HUES6 (cell line): Measurements from ENCODE around the gene KCNT2.
"Not testable (repeated sequence)": the region's sequence is repeated elsewhere in the genome, so short reads cannot be mapped to it uniquely, and the experiment has no call there.

Experiments
- H3K27ac ChIP-seq: 2 replicates; pipeline ENCODE4 v1.7.0; 2013; ENCODE audit warnings: low read depth, mild to moderate bottlenecking, low read length, inconsistent platforms
- H3K27me3 ChIP-seq: 2 replicates; pipeline ENCODE4 v1.6.1; 2013; ENCODE audit warnings: low read length; ENCODE audit not compliant: control insufficient read depth, insufficient read depth
- H3K36me3 ChIP-seq: 2 replicates; pipeline ENCODE4 v1.6.1; 2013; ENCODE audit warnings: low read length; ENCODE audit not compliant: control insufficient read depth, insufficient read depth
- H3K4me1 ChIP-seq: 2 replicates; pipeline ENCODE4 v1.6.1; 2013; ENCODE audit warnings: low read length; ENCODE audit not compliant: control insufficient read depth, insufficient read depth
- H3K4me3 ChIP-seq: 2 replicates; pipeline ENCODE4 v1.5.1; 2013; ENCODE audit warnings: low read depth, low read length
- H3K9ac ChIP-seq: one replicate; pipeline ENCODE4 v1.6.1; 2013; ENCODE audit warnings: mild to moderate bottlenecking, low read length
- H3K9me3 ChIP-seq: 2 replicates; pipeline ENCODE4 v1.6.1; 2013; ENCODE audit warnings: low read depth, low read length; ENCODE audit not compliant: control insufficient read depth, insufficient read depth

KCNT2 gene

DNA sequence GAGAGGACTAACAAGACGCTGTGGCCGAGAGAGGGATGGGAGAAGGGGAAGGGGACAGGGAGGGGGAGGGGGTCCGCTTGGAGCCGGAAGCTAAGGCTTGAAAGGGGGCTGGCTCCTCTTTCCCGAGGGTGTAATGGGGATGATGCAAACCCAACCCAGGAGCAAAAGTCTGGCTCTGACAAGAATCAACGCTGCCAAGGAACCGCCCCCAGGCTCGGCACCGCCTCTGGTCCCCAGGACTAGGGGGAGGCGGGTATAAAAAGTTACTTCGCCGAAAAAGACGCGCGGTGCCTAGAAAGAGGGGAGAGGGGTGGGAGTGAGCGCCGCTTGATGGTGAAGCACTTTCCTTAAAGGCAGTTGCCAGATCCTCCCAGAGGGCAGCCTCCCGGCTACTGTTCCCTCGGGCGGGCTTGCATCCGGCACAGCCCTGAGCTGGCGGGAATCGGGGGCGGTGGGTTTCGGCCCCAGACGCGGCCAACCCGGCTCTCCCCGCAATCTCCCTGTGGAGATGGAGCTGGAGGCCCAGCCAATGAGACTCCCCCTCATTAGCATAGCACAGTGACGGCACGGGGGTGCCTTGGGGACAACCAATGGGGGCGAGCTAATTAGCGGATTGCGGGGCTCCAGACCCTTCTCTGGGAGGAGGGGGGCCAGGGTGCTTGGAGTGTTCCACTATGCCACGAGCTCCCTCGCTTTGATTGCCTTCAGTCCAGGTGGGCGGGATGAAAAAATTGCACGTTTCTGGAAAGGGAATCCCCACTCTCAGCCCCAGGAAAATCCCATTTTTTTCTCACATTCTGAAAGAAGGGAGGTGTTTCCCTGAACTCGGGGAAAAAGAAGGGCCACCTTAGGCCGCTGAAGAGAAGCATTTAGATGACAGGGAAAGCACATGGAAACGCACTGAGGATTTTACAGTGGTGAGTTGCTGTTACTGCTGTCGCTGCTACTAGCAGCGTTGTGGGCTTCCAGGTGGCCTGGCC, at the start of gene KCNT2:
Gene KCNT2 (minus strand): TSS at position 51 of the 980 bp plus-strand sequence. CDS start 131 bp downstream, outside the sequence.
- Histone ChIP-seq H3K27ac (peak within 1 kb of the TSS; percentile 43), H3K4me1 (peaks cover 32% of the 10 kb centered on the region), H3K36me3 (no peaks in the 10 kb centered on the region), H3K4me3 (peak within 1 kb of the TSS; percentile 99), H3K9me3 (no peaks in the 10 kb centered on the region), H3K9ac (peak within 1 kb of the TSS; percentile 91), H3K27me3 (no peaks in the 10 kb centered on the region)

DNA sequence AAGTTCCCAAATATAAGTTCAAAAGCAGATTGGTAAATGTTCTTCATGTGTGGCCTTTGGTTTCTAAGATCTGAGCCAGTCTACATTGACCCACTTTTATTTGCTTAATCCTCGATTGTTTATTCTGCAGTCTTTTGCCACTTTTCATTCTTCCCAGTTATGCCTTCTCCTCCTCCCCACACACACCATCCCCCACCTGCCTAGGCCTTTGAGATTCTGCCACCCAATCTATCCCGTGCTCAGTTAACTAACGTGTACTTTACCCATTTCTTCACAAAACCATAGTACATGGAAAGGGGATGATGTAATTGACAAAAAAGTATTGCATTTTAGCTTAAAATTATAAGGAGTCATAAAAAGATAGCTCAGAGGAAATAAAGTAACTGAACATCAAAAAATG, 47.3 kb upstream of the KCNT2 start:
- H3K36me3 ChIP-seq: no peaks in the 10 kb centered on the region
- no peak overlapping the region for H3K4me3 ChIP-seq

DNA sequence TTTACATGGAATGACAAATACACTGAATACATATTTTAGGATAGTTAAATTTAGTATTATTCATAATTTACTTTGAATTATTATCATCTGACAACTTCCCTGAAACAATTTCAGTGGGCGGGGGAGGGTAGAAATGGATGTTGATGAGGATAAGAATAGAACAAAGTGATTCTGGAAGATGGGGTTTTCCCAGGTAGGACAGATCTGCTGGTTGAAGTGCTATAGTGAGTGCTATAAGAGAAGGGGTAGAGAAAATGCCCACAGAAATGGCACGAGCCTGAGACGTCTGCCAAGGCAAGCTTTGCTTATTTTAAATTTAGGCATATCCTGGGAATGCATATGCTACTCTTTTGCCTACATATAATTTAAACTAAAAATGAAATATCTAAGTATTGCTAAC, 46.8 kb upstream of the KCNT2 start:
- Histone ChIP-seq H3K4me3 (no peak overlapping the region), H3K27ac (no peak overlapping the region), H3K9ac (no peak overlapping the region), H3K9me3 (no peaks in the 10 kb centered on the region), H3K27me3 (no peaks in the 10 kb centered on the region), H3K36me3 (no peaks in the 10 kb centered on the region), H3K4me1 (no peaks in the 10 kb centered on the region)

More for the DNA sequence above, 47.3 kb upstream of the KCNT2 start:
- H3K27me3 ChIP-seq: no peaks in the 10 kb centered on the region
- no peak overlapping the region for H3K27ac ChIP-seq
- no peaks in the 10 kb centered on the region for H3K4me1 ChIP-seq
- no peaks in the 10 kb centered on the region for H3K9me3 ChIP-seq
- no peak overlapping the region for H3K9ac ChIP-seq

DNA sequence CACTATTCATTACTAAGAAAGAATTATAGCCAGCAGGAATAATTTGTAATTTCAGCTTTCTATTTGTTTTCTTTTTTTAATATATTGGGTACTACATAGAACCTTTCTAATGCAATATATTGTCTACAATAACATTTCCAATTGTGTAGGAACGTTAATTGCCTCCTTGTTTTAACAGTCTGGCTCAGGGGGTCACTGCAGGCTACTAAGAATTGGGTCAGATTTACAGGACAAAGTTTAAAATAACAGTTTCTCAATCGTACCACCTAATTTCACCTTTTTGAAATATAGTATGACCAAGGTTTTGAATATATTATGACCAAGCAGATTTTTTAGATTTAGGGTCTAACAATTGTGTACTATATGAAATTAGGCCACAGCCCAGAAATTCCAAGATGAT, 46.0 kb upstream of the KCNT2 start:
- H3K4me3 ChIP-seq: no peak overlapping the region
- H3K36me3 ChIP-seq: no peaks in the 10 kb centered on the region
- no peaks in the 10 kb centered on the region for H3K4me1 ChIP-seq
- H3K27me3 ChIP-seq: no peaks in the 10 kb centered on the region
- H3K9ac ChIP-seq: no peak overlapping the region
- no peak overlapping the region for H3K27ac ChIP-seq
- H3K9me3 ChIP-seq: no peaks in the 10 kb centered on the region

DNA sequence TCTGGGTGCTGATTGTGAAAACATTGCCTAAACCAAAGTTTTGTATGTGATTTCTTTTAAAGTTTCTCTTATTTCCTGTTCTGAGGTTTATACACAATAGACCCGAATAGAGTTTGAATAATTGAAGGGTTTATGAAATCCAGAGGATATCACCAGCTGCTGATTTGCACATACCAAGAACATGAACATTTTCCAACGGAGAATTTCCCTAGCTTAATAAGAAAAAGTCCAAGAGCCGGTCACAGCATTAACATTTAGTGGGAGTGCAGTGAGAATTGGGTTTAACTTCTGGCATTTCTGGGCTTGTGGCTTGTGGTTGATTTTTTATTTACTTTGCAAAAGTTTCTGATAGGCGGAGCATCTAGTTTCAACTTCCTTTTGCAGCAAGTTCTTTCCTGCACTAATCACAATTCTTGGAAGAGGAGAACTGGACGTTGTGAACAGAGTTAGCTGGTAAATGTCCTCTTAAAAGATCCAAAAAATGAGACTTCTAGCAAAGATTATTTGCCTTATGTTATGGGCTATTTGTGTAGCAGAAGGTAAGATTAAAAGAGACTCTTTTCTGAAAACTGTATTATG, 43.5 kb upstream of the KCNT2 start, which contains the start of gene CFH:
Gene CFH (plus strand): TSS at position 407 of the 579 bp plus-strand sequence. CDS start 75 bp downstream, at position 482.
- no peak within 1 kb of the TSS for H3K4me3 ChIP-seq
- H3K9me3 ChIP-seq: no peaks in the 10 kb centered on the region
- H3K4me1 ChIP-seq: no peaks in the 10 kb centered on the region
- H3K9ac ChIP-seq: no peak within 1 kb of the TSS
- H3K27me3 ChIP-seq: no peaks in the 10 kb centered on the region
- no peaks in the 10 kb centered on the region for H3K36me3 ChIP-seq
- H3K27ac ChIP-seq: no peak within 1 kb of the TSS

DNA sequence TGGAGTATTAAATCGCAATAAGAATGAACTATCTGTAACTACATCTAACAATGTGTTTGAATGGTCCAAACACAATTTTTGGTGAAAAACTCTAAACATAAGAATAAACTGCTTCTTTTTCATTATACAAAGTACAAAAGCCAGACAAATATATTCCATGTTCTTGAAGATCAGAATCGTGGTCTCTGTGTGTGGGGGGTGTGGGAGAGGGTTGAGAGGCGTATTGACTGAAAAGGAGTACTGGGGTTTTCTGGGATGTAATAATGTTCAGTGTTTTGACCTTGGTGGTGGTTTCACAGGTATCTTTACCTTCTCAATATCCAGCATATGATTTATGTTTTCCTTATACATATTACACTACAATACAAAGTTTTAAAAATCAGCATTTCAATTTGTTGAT, 42.8 kb upstream of the KCNT2 start:
- H3K4me3 ChIP-seq: no peak overlapping the region
- H3K4me1 ChIP-seq: no peaks in the 10 kb centered on the region
- H3K9ac ChIP-seq: no peak overlapping the region
- no peak overlapping the region for H3K27ac ChIP-seq
- H3K27me3 ChIP-seq: no peaks in the 10 kb centered on the region
- no peaks in the 10 kb centered on the region for H3K9me3 ChIP-seq
- H3K36me3 ChIP-seq: no peaks in the 10 kb centered on the region

DNA sequence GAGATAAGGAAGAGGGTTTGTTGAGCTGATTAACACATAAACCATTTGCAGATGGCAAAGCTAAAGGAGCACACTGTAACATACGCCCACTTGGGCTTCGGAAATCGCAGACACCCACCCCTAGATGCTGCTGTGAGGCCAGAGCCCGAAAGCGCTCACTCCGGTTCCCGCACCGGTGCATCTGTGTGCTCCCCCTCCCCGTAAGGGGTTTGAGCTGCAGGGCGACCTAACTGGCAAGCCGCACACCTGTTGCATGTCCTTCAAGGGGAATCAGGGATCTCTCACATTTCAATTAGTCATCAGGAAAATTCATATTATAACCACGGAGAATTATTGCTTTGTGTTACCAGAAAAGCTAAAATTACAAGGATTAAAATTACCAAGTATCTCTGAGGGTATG, 42.2 kb upstream of the KCNT2 start:
- Histone ChIP-seq H3K9ac (no peak overlapping the region), H3K36me3 (no peaks in the 10 kb centered on the region), H3K4me1 (no peaks in the 10 kb centered on the region), H3K27ac (no peak overlapping the region), H3K4me3 (peak overlapping the region; percentile 52), H3K9me3 (no peaks in the 10 kb centered on the region), H3K27me3 (no peaks in the 10 kb centered on the region)

DNA sequence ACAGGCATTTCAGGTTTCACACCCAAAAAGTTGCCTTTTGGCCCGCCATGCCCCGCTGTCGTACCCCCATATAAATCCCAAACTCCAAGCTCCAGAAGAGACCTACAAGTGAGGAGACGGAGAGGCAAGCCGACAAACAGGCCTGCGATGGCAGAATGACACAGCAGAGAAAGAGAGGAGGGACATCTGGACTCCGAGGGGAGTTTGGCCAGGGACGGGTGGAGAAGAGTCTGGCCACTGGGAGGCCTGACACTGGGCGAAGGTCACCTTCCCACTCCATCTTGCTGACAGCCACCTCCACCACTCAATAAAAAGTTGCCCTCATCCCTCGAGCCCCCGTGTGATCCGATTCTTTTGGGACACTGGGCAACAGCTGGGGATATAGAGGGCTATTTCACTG, 41.8 kb upstream of the KCNT2 start:
- H3K27ac ChIP-seq: no peak overlapping the region
- H3K9me3 ChIP-seq: no peaks in the 10 kb centered on the region
- no peaks in the 10 kb centered on the region for H3K36me3 ChIP-seq
- no peaks in the 10 kb centered on the region for H3K27me3 ChIP-seq
- no peaks in the 10 kb centered on the region for H3K4me1 ChIP-seq
- no peak overlapping the region for H3K9ac ChIP-seq
- H3K4me3 ChIP-seq: peak overlapping the region; percentile 52

DNA sequence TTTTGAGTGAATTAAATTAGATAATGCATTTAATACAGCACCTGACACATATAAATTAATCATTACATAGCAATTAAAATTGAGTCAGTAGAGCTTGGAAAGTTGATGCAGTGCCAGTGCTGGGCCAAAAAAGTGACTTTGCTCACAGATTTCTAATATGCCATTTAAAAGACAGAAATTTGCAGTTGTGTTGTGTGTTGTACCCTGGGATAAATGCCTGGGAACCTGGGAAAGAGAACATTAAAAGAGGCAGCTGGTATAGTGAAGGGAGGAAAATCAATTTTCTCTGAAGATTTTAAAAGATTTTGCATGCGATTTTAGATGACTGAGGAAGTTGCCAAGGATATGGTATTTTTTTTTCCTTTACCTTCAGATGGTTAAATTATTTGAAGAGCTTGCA, 32.7 kb upstream of the KCNT2 start:
- Histone ChIP-seq H3K27ac (no peak overlapping the region), H3K27me3 (no peaks in the 10 kb centered on the region), H3K9me3 (no peaks in the 10 kb centered on the region)

DNA sequence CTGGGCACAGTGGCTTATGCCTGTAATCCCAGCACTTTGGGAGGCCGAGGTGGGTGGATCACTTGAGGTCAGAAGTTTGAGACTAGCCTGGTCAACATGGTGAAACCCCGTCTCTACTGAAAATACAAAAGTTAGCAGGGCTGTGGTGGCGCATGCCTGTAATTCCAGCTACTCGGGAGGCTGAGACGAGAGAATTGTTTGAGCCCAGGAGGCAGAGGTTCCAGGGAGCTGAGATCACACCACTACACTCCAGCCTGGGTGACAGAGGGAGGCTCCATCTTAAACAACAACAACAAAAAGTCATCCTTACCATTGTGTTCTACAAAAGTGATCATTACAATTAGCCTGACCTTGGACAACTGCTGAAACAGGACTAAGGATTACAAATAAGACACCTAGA, 31.1 kb upstream of the KCNT2 start:
- not testable (repeated sequence) for H3K4me3 ChIP-seq, H3K4me1 ChIP-seq, H3K27me3 ChIP-seq, H3K9me3 ChIP-seq, H3K27ac ChIP-seq, H3K36me3 ChIP-seq, H3K9ac ChIP-seq

More for the DNA sequence above, 32.7 kb upstream of the KCNT2 start:
- H3K36me3 ChIP-seq: no peaks in the 10 kb centered on the region
- no peaks in the 10 kb centered on the region for H3K4me1 ChIP-seq
- H3K4me3 ChIP-seq: no peak overlapping the region
- H3K9ac ChIP-seq: no peak overlapping the region

DNA sequence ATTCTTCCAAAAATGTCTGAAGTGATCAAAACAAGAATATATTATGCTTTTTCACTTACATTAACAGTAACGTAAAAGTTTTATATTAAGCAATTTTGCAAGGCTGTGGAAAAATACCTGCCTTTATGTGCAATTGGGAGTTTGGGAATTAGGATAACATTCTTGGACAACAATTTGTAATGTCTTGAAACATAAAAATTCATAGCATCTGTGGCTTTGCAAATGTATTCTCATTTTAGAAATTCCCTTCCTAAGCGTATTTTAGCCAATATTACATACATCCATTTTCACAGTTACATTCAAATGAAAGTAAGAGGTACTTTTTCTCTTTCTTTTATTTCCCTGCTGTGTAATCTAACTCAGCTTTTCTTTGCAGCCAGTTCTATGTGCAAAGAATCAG, 30.2 kb upstream of the KCNT2 start:
- Histone ChIP-seq H3K36me3 (no peaks in the 10 kb centered on the region), H3K9ac (no peak overlapping the region), H3K27ac (no peak overlapping the region), H3K27me3 (no peaks in the 10 kb centered on the region), H3K9me3 (no peaks in the 10 kb centered on the region), H3K4me1 (no peaks in the 10 kb centered on the region), H3K4me3 (no peak overlapping the region)
